ENCODE data around the gene PGM3. TPM values are rescaled to one million over a fixed set of nuclear protein-coding genes. Genes with fewer than 3 reads are reported as not detected.
A peak's percentile ranks its signal among the peaks of the same experiment; 100 is the strongest.

The PGM3 gene
- total RNA-seq, 1 donor from 2014 or later, result 151 TPM

- FAIRE-seq, result peak; percentile 95
- Mint-ChIP-seq H3K9me3 (ENCODE audit: unreplicated experiment) (no peaks in the 10 kb centered on the region), H3K36me3 (ENCODE audit: low read depth, unreplicated experiment) (peaks cover 4% of the 10 kb centered on the region), H3K4me1 (ENCODE audit: low read depth, unreplicated experiment) (peaks cover 10% of the 10 kb centered on the region), H3K27me3 (ENCODE audit: low read depth, unreplicated experiment) (no peaks in the 10 kb centered on the region), H3K4me3 (ENCODE audit: unreplicated experiment) (no peak overlapping the region), H3K27ac (ENCODE audit: unreplicated experiment) (no peak overlapping the region)
- DNase-seq (ENCODE audit: low read depth), result peak; percentile 80
- no peak overlapping the region for H3K4me3 ChIP-seq (ENCODE audit: insufficient read depth, low read depth, low read length)
- no peaks in the 10 kb centered on the region for H3K9me3 ChIP-seq (ENCODE audit: insufficient read depth, low read depth, low read length)
- TF ChIP-seq, protein P1, sequence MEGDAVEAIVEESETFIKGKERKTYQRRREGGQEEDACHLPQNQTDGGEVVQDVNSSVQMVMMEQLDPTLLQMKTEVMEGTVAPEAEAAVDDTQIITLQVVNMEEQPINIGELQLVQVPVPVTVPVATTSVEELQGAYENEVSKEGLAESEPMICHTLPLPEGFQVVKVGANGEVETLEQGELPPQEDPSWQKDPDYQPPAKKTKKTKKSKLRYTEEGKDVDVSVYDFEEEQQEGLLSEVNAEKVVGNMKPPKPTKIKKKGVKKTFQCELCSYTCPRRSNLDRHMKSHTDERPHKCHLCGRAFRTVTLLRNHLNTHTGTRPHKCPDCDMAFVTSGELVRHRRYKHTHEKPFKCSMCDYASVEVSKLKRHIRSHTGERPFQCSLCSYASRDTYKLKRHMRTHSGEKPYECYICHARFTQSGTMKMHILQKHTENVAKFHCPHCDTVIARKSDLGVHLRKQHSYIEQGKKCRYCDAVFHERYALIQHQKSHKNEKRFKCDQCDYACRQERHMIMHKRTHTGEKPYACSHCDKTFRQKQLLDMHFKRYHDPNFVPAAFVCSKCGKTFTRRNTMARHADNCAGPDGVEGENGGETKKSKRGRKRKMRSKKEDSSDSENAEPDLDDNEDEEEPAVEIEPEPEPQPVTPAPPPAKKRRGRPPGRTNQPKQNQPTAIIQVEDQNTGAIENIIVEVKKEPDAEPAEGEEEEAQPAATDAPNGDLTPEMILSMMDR (IDR thresholded peaks at IDR 0.05; ENCODE audit: insufficient read depth, low read depth, low read length), result peak; percentile 95
- no peak for TF ChIP-seq EZH2 (IDR thresholded peaks at IDR 0.05; ENCODE audit: insufficient read depth, low read length)
- peaks cover 6% of the 10 kb centered on the region for H3K4me1 ChIP-seq (ENCODE audit: insufficient read depth, low read length)
- H3K27ac ChIP-seq (ENCODE audit: low read depth, low read length), result peak overlapping the region; percentile 62
- no peaks in the 10 kb centered on the region for H3K36me3 ChIP-seq (ENCODE audit: insufficient read depth, low read length)
- no peaks in the 10 kb centered on the region for H3K27me3 ChIP-seq (ENCODE audit: insufficient read depth, low read length)
- peak overlapping the region; percentile 16 for H3K4me2 ChIP-seq (ENCODE audit: low read length)
- H4K20me1 ChIP-seq (ENCODE audit: insufficient read depth, low read length), result no peaks in the 10 kb centered on the region
- no peak overlapping the region for H2AFZ ChIP-seq (ENCODE audit: low read depth, low read length)
- H3K9ac ChIP-seq (ENCODE audit: low read length), result peak overlapping the region; percentile 46
- H3K79me2 ChIP-seq (ENCODE audit: insufficient read depth, low read length), result no peaks in the 10 kb centered on the region
These were observed 22.3 kb upstream of the PGM3 start for GRCh38 chr6:83215131-83216047.

- H3K4me1 ChIP-seq (ENCODE audit: insufficient read depth, low read length), result peaks cover 22% of the 10 kb centered on the region
- H3K9ac ChIP-seq (ENCODE audit: low read length), result no peak overlapping the region
- no peaks in the 10 kb centered on the region for H3K27me3 Mint-ChIP-seq (ENCODE audit: low read depth, unreplicated experiment)
- no peaks in the 10 kb centered on the region for H3K79me2 ChIP-seq (ENCODE audit: insufficient read depth, low read length)
- peaks cover 30% of the 10 kb centered on the region for H3K4me1 Mint-ChIP-seq (ENCODE audit: low read depth, unreplicated experiment)
- H3K9me3 ChIP-seq (ENCODE audit: insufficient read depth, low read depth, low read length), result no peaks in the 10 kb centered on the region
- H4K20me1 ChIP-seq (ENCODE audit: insufficient read depth, low read length), result no peaks in the 10 kb centered on the region
- no peaks in the 10 kb centered on the region for H3K36me3 ChIP-seq (ENCODE audit: insufficient read depth, low read length)
- TF ChIP-seq, protein P1 (IDR thresholded peaks at IDR 0.05; ENCODE audit: insufficient read depth, low read depth, low read length), result no peak
- no peak overlapping the region for H2AFZ ChIP-seq (ENCODE audit: low read depth, low read length)
- no peak overlapping the region for H3K27ac ChIP-seq (ENCODE audit: low read depth, low read length)
- no peak overlapping the region for H3K4me3 ChIP-seq (ENCODE audit: insufficient read depth, low read depth, low read length)
- H3K36me3 Mint-ChIP-seq (ENCODE audit: low read depth, unreplicated experiment), result peaks cover 3% of the 10 kb centered on the region
- H3K4me2 ChIP-seq (ENCODE audit: low read length), result no peak overlapping the region
- no peak for FAIRE-seq
- no peak for DNase-seq (ENCODE audit: low read depth)
- no peak overlapping the region for H3K27ac Mint-ChIP-seq (ENCODE audit: unreplicated experiment)
- H3K27me3 ChIP-seq (ENCODE audit: insufficient read depth, low read length), result no peaks in the 10 kb centered on the region
- H3K4me3 Mint-ChIP-seq (ENCODE audit: unreplicated experiment), result no peak overlapping the region
- no peaks in the 10 kb centered on the region for H3K9me3 Mint-ChIP-seq (ENCODE audit: unreplicated experiment)
These were observed 9.0 kb upstream of the PGM3 start for GRCh38 chr6:83202031-83202430.

DNA sequence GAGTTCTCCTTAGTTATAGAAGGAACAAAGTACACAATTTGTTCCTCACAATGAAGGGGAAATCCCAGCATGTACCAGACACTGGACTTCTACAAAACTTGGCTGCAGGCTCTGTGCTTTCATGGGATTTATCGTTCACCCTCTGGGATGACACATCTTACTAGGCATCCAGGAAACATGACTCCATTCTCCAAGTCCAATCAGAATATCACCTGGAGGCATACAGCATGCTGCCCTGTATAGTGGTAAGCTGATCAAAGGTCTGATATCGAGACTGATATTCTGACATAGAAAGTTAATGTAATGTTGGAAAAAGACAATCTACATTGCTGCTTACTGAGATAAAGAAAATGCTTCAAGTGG, 6.8 kb upstream of the PGM3 start:
- DNase-seq (ENCODE audit: low read depth) (peak; percentile 81), FAIRE-seq (peak; percentile 59)
- no peaks in the 10 kb centered on the region for H3K79me2 ChIP-seq (ENCODE audit: insufficient read depth, low read length)
- no peak overlapping the region for H3K4me3 ChIP-seq (ENCODE audit: insufficient read depth, low read depth, low read length)
- H3K9me3 ChIP-seq (ENCODE audit: insufficient read depth, low read depth, low read length), result no peaks in the 10 kb centered on the region
- peak overlapping the region; percentile 44 for H3K27ac ChIP-seq (ENCODE audit: low read depth, low read length)
- H3K4me3 Mint-ChIP-seq (ENCODE audit: unreplicated experiment), result no peak overlapping the region
- H3K9me3 Mint-ChIP-seq (ENCODE audit: unreplicated experiment), result no peaks in the 10 kb centered on the region
- peak overlapping the region; percentile 34 for H3K4me2 ChIP-seq (ENCODE audit: low read length)
- peaks cover 3% of the 10 kb centered on the region for H4K20me1 ChIP-seq (ENCODE audit: insufficient read depth, low read length)
- TF ChIP-seq, protein P1 (IDR thresholded peaks at IDR 0.05; ENCODE audit: insufficient read depth, low read depth, low read length), result no peak
- no peak for TF ChIP-seq EZH2 (IDR thresholded peaks at IDR 0.05; ENCODE audit: insufficient read depth, low read length)
- peaks cover 9% of the 10 kb centered on the region for H3K36me3 ChIP-seq (ENCODE audit: insufficient read depth, low read length)
- peaks cover 22% of the 10 kb centered on the region for H3K4me1 ChIP-seq (ENCODE audit: insufficient read depth, low read length)
- H2AFZ ChIP-seq (ENCODE audit: low read depth, low read length), result no peak overlapping the region
- H3K27ac Mint-ChIP-seq (ENCODE audit: unreplicated experiment), result no peak overlapping the region
- peaks cover 7% of the 10 kb centered on the region for H3K36me3 Mint-ChIP-seq (ENCODE audit: low read depth, unreplicated experiment)
- H3K27me3 Mint-ChIP-seq (ENCODE audit: low read depth, unreplicated experiment), result no peaks in the 10 kb centered on the region
- H3K27me3 ChIP-seq (ENCODE audit: insufficient read depth, low read length), result no peaks in the 10 kb centered on the region
- peaks cover 29% of the 10 kb centered on the region for H3K4me1 Mint-ChIP-seq (ENCODE audit: low read depth, unreplicated experiment)
- no peak overlapping the region for H3K9ac ChIP-seq (ENCODE audit: low read length)

All from astrocyte (in vitro differentiated cells and primary cell).